Caco-2 (cell line): ENCODE measurements around the gene SECISBP2. TPM values are rescaled to one million over a fixed set of nuclear protein-coding genes. Genes with fewer than 3 reads are reported as not detected.

Experiments used
- BruUV-seq: library from RNA; stranded (reverse); fragments of 400-500 nt; replicated peaks from 2 replicates; lab custom pipeline; 2021; lab: Mats Ljungman, UMichigan
- CTCF ChIA-PET: fragments of 300-600 bp; sonication (Branson Sonifier 250); formaldehyde crosslinking; loops from one replicate; lab custom pipeline; 2022; ENCODE audit warnings: antibody characterized with exemption; lab: Charles Lee
- POLR2A ChIA-PET: fragments of 300-600 bp; sonication (Branson Sonifier 250); formaldehyde crosslinking; loops from one replicate; lab custom pipeline; 2022; ENCODE audit warnings: antibody characterized with exemption; lab: Charles Lee
- DNase-seq, 2 experiments: peaks; one replicate each; pipeline versions ENCODE4 v3.0.0 to v3.0.0-alpha.2; 2020 to 2022
- H3K27me3 ChIP-seq: replicated peaks from 2 replicates; pipeline ENCODE4 v1.6.0; 2011; ENCODE audit warnings: low read length; ENCODE audit not compliant: control insufficient read depth, insufficient read depth
- H3K36me3 ChIP-seq: 2 replicates; pipeline ENCODE4 v1.5.1; 2011; ENCODE audit warnings: low read length; ENCODE audit not compliant: control insufficient read depth, insufficient read depth
- H3K4me1 ChIP-seq: fragments of 250-450 bp; sonication (Bioruptor Pico); 2 replicates; pipeline ENCODE4 v1.5.1; 2020; ENCODE audit warnings: mild to moderate bottlenecking
- H3K4me3 ChIP-seq: 2 replicates; pipeline ENCODE4 v1.5.1; 2011; ENCODE audit warnings: low read depth, mild to moderate bottlenecking, control low read depth, low read length
- H3K9me3 ChIP-seq: fragments of 250-450 bp; sonication (Bioruptor Pico); 2 replicates; pipeline ENCODE4 v1.5.1; 2020; ENCODE audit warnings: mild to moderate bottlenecking, moderate library complexity
- H3K27ac Mint-ChIP-seq: one replicate; pipeline ENCODE4 v1.8.0; 2022; ENCODE audit warnings: mixed read lengths; ENCODE audit not compliant: unreplicated experiment
- H3K27me3 Mint-ChIP-seq: one replicate; pipeline ENCODE4 v1.8.0; 2022; ENCODE audit warnings: mixed read lengths; ENCODE audit not compliant: insufficient read depth, unreplicated experiment
- H3K36me3 Mint-ChIP-seq: one replicate; pipeline ENCODE4 v1.8.0; 2022; ENCODE audit warnings: mild to moderate bottlenecking, mixed read lengths; ENCODE audit not compliant: insufficient read depth, unreplicated experiment
- H3K4me1 Mint-ChIP-seq: one replicate; pipeline ENCODE4 v1.8.0; 2022; ENCODE audit warnings: low read depth, mixed read lengths; ENCODE audit not compliant: unreplicated experiment
- H3K4me3 Mint-ChIP-seq: one replicate; pipeline ENCODE4 v1.8.0; 2022; ENCODE audit warnings: mild to moderate bottlenecking, moderate library complexity, mixed read lengths; ENCODE audit not compliant: unreplicated experiment
- H3K9me3 Mint-ChIP-seq: one replicate; pipeline ENCODE4 v1.8.0; 2022; ENCODE audit warnings: mixed read lengths; ENCODE audit not compliant: unreplicated experiment
- intact Hi-C: fragments of 100-400 bp; cut with micrococcal nuclease; formaldehyde crosslinking; loops from one replicate; pipeline ENCODE4 v1.10.0; 2022; ENCODE audit not compliant: unreplicated experiment
- total RNA-seq: library from RNA; stranded (reverse); gene quantifications from 2 replicates; pipeline ENCODE4 v1.2.3, GENCODE V29; 2022
- TF ChIP-seq, protein P1 (sequence below), 2 experiments: fragments of 200-600 bp in 1 of 2; IDR thresholded peaks; 1 replicate in 1 of 2; 2 replicates in 1 of 2; pipeline versions ENCODE4 v1.5.1 to v1.8.0; 2011 to 2022; ENCODE audit warnings: antibody characterized with exemption in 1 of 2, control low read depth in 1 of 2, inconsistent platforms in 1 of 2, low read depth in 1 of 2, low read length in 1 of 2, mild to moderate bottlenecking in 1 of 2, moderate library complexity in 1 of 2; ENCODE audit not compliant: insufficient read depth in 1 of 2, severe bottlenecking in 1 of 2, unreplicated experiment in 1 of 2

The SECISBP2 gene
- total RNA-seq, 1 experiment from 2014 or later = 21.0 TPM

GRCh38 chr9:89379508-89380115 is 61.3 kb downstream of the SECISBP2 start:
- TF ChIP-seq, protein P1, sequence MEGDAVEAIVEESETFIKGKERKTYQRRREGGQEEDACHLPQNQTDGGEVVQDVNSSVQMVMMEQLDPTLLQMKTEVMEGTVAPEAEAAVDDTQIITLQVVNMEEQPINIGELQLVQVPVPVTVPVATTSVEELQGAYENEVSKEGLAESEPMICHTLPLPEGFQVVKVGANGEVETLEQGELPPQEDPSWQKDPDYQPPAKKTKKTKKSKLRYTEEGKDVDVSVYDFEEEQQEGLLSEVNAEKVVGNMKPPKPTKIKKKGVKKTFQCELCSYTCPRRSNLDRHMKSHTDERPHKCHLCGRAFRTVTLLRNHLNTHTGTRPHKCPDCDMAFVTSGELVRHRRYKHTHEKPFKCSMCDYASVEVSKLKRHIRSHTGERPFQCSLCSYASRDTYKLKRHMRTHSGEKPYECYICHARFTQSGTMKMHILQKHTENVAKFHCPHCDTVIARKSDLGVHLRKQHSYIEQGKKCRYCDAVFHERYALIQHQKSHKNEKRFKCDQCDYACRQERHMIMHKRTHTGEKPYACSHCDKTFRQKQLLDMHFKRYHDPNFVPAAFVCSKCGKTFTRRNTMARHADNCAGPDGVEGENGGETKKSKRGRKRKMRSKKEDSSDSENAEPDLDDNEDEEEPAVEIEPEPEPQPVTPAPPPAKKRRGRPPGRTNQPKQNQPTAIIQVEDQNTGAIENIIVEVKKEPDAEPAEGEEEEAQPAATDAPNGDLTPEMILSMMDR (IDR thresholded peaks at IDR 0.05; ENCODE audit: insufficient read depth in 1 of 2, low read depth in 1 of 2, low read length in 1 of 2, severe bottlenecking in 1 of 2, unreplicated experiment in 1 of 2) = no peak
- Mint-ChIP-seq H3K27me3 (no peaks in the 10 kb centered on the region), H3K9me3 (no peaks in the 10 kb centered on the region), H3K36me3 (peaks cover 8% of the 10 kb centered on the region), H3K27ac (no peak overlapping the region), H3K4me3 (no peak overlapping the region), H3K4me1 (no peaks in the 10 kb centered on the region)
- Histone ChIP-seq H3K36me3 (no peaks in the 10 kb centered on the region), H3K27me3 (no peaks in the 10 kb centered on the region), H3K4me3 (no peak overlapping the region), H3K9me3 (no peaks in the 10 kb centered on the region), H3K4me1 (no peaks in the 10 kb centered on the region)
- no peak for DNase-seq
- ChIA-PET CTCF (no interaction called here), POLR2A (no interaction called here)
- intact Hi-C loops = no loop called here
- BruUV-seq = no TSS peak

DNA sequence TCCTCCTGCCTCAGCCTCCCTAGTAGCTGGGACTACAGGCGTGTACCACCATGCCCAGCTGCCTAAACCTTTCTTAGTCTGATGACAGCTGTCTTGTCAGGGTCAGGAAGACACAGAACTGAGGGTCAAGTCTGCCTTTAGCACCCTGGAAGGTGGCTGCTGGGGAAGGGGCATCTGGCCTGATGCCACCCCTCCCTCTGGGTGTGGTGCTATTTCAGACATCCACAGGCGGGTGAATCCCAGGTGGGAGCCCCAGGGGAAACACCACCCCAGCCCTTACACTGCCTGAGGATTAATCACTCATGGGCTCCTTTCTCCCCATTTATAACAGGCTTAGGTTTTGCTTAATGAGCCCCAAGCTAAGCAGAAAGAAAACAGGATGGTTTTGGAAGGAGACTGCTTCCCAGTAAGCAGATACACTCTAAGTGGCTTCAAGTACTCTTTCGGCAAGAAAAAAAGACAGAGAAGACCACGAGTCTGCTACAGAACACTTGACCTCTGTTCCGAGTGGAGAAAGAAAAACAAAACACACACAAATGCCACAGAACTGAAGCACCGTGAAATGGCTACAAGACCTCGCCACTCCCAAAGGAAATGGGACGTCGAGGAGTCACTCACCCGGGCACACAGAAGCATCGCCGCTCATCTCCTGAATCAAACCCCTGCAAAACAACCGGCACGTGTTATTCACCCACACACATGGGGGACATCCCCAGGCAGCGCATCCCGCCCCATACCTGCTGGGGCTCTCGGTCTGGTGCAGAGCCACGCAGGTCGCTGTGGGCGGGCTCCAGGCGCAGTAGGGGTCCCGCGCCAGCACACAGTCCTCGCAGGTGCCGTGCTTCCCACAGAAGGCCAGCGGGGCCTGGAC is 62.4 kb downstream of the SECISBP2 start:
- Histone ChIP-seq H3K27me3 (no peaks in the 10 kb centered on the region), H3K4me1 (no peaks in the 10 kb centered on the region), H3K9me3 (no peaks in the 10 kb centered on the region), H3K36me3 (no peaks in the 10 kb centered on the region), H3K4me3 (no peak overlapping the region)
- POLR2A ChIA-PET = no interaction called here
- H3K4me1 Mint-ChIP-seq = no peaks in the 10 kb centered on the region
- intact Hi-C loops = no loop called here
- H3K27ac Mint-ChIP-seq = no peak overlapping the region
- H3K27me3 Mint-ChIP-seq = no peaks in the 10 kb centered on the region
- CTCF ChIA-PET = no interaction called here
- TF ChIP-seq, protein P1 (IDR thresholded peaks at IDR 0.05; ENCODE audit: insufficient read depth in 1 of 2, low read depth in 1 of 2, low read length in 1 of 2, severe bottlenecking in 1 of 2, unreplicated experiment in 1 of 2) = no peak
- H3K36me3 Mint-ChIP-seq = peaks cover 8% of the 10 kb centered on the region
- no peak overlapping the region for H3K4me3 Mint-ChIP-seq
- no TSS peak for BruUV-seq
- no peak for DNase-seq
- no peaks in the 10 kb centered on the region for H3K9me3 Mint-ChIP-seq

DNA sequence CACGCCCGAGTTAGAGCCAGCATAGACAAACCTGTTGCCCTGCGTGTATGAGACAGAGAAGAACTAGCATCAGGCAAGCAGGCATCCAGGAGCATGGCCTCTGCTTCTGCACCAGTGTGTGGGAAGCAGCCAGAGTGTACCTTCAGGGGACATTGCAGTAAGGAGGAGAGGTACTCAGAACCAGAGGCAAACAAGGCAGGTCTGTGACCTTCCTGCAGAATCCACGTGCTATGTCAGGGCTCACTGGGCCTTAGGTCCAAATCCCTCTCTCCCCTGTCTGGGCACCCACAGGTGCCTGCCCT is 63.0 kb downstream of the SECISBP2 start:
- Mint-ChIP-seq H3K36me3 (peaks cover 8% of the 10 kb centered on the region), H3K4me1 (no peaks in the 10 kb centered on the region), H3K27ac (no peak overlapping the region), H3K4me3 (no peak overlapping the region), H3K27me3 (no peaks in the 10 kb centered on the region), H3K9me3 (no peaks in the 10 kb centered on the region)
- no peaks in the 10 kb centered on the region for H3K9me3 ChIP-seq
- ChIA-PET CTCF (no interaction called here), POLR2A (no interaction called here)
- no peaks in the 10 kb centered on the region for H3K4me1 ChIP-seq
- H3K36me3 ChIP-seq = no peaks in the 10 kb centered on the region
- no peak overlapping the region for H3K4me3 ChIP-seq
- H3K27me3 ChIP-seq = no peaks in the 10 kb centered on the region
- TF ChIP-seq, protein P1 (IDR thresholded peaks at IDR 0.05; ENCODE audit: insufficient read depth in 1 of 2, low read depth in 1 of 2, low read length in 1 of 2, severe bottlenecking in 1 of 2, unreplicated experiment in 1 of 2) = no peak
- no TSS peak for BruUV-seq
- DNase-seq = no peak
- intact Hi-C loops = no loop called here
